ENCODE results near the gene BRSK2. TPM values are rescaled to one million over a fixed set of nuclear protein-coding genes. Genes with fewer than 3 reads are reported as not detected.

Gene BRSK2
- total RNA-seq, 1 donor from 2014 or later: 0.52 TPM

DNA sequence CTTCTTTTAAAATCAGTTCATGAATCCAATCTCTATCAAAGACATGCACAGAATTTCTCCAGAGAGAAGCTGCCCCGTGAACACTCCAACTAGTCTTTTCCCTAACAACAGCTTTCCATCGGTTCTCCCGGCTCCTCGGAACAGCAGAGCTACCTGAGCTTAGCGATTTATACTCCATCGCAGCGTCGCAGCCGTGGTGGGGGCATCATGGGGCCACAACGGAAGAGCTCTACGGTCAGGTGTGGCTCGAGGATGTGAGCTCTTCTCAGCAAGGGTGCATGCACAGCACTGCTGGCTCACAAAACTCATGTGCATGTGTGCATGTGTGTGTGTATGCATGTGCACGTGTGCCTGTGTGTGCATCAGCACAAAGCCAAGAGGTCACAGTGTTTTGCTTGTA lies 108.5 kb downstream of the BRSK2 start:
- Histone ChIP-seq H3K27me3 (ENCODE audit: low read depth) (no peaks in the 10 kb centered on the region), H3K4me3 (no peak overlapping the region), H3K36me3 (no peaks in the 10 kb centered on the region), H3K4me1 (peaks cover 57% of the 10 kb centered on the region), H3K27ac (replicated peaks) (no peak overlapping the region), H3K9me3 (replicated peaks) (no peaks in the 10 kb centered on the region)
- TF ChIP-seq, protein P1, sequence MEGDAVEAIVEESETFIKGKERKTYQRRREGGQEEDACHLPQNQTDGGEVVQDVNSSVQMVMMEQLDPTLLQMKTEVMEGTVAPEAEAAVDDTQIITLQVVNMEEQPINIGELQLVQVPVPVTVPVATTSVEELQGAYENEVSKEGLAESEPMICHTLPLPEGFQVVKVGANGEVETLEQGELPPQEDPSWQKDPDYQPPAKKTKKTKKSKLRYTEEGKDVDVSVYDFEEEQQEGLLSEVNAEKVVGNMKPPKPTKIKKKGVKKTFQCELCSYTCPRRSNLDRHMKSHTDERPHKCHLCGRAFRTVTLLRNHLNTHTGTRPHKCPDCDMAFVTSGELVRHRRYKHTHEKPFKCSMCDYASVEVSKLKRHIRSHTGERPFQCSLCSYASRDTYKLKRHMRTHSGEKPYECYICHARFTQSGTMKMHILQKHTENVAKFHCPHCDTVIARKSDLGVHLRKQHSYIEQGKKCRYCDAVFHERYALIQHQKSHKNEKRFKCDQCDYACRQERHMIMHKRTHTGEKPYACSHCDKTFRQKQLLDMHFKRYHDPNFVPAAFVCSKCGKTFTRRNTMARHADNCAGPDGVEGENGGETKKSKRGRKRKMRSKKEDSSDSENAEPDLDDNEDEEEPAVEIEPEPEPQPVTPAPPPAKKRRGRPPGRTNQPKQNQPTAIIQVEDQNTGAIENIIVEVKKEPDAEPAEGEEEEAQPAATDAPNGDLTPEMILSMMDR (IDR thresholded peaks at IDR 0.05; ENCODE audit: borderline replicate concordance): no peak
- no peak for DNase-seq
- intact Hi-C loops (cut with micrococcal nuclease): no loop called here

DNA sequence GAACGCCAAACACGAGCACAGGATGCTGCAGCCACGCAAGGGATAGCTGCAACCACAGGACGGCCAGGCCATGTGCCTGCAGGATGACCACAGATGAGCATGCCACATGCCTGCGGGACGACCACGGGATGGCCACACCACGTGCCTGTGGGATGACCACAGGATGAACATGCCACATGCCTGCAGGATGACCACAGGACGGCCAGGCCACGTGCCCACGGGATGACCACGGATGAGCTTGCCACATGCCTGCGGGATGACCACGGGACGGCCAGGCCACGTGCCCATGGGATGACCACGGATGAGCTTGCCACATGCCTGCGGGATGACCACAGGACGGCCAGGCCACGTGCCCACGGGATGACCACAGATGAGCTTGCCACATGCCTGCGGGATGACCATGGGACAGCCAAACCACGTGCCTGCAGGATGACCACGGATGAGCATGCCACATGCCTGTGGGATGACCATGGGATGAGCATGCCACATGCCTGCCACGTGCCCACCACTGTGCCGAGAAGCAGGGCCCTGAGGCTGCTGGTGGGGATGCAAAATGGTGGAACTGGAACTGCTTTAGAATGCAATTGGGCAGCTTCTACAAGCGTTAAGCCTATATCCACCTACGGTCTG lies 109.6 kb downstream of the BRSK2 start:
- no peak for DNase-seq
- TF ChIP-seq, protein P1 (IDR thresholded peaks at IDR 0.05; ENCODE audit: borderline replicate concordance): no peak
- no peaks in the 10 kb centered on the region for H3K27me3 ChIP-seq (ENCODE audit: low read depth)
- intact Hi-C loops (cut with micrococcal nuclease): no loop called here
- no peaks in the 10 kb centered on the region for H3K36me3 ChIP-seq
- H3K27ac ChIP-seq (replicated peaks): no peak overlapping the region
- peaks cover 62% of the 10 kb centered on the region for H3K4me1 ChIP-seq
- H3K4me3 ChIP-seq: no peak overlapping the region
- no peaks in the 10 kb centered on the region for H3K9me3 ChIP-seq (replicated peaks)

DNA sequence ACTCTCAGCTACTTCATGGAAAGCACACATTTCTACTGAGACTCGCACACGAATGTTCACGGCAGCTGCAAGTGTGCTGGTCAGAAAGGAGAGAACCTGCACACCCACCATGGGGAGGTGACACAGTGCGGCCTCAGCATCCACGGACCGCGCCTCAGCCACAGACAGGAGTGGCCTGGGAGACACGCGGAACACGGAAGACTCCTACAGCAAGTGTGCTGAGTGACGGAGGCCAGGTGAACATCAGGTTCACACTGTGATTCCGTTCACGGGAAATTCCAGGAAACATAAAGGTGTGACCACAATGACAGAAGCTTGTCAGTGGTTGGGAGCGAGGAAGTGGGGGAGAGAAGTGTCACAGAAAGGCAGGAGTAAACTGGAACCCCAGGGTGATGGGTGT lies 110.2 kb downstream of the BRSK2 start:
- peaks cover 67% of the 10 kb centered on the region for H3K4me1 ChIP-seq
- H3K36me3 ChIP-seq: no peaks in the 10 kb centered on the region
- intact Hi-C loops (cut with micrococcal nuclease): no loop called here
- TF ChIP-seq, protein P1 (IDR thresholded peaks at IDR 0.05; ENCODE audit: borderline replicate concordance): no peak
- no peak overlapping the region for H3K27ac ChIP-seq (replicated peaks)
- H3K27me3 ChIP-seq (ENCODE audit: low read depth): no peaks in the 10 kb centered on the region
- no peaks in the 10 kb centered on the region for H3K9me3 ChIP-seq (replicated peaks)
- no peak overlapping the region for H3K4me3 ChIP-seq
- no peak for DNase-seq

DNA sequence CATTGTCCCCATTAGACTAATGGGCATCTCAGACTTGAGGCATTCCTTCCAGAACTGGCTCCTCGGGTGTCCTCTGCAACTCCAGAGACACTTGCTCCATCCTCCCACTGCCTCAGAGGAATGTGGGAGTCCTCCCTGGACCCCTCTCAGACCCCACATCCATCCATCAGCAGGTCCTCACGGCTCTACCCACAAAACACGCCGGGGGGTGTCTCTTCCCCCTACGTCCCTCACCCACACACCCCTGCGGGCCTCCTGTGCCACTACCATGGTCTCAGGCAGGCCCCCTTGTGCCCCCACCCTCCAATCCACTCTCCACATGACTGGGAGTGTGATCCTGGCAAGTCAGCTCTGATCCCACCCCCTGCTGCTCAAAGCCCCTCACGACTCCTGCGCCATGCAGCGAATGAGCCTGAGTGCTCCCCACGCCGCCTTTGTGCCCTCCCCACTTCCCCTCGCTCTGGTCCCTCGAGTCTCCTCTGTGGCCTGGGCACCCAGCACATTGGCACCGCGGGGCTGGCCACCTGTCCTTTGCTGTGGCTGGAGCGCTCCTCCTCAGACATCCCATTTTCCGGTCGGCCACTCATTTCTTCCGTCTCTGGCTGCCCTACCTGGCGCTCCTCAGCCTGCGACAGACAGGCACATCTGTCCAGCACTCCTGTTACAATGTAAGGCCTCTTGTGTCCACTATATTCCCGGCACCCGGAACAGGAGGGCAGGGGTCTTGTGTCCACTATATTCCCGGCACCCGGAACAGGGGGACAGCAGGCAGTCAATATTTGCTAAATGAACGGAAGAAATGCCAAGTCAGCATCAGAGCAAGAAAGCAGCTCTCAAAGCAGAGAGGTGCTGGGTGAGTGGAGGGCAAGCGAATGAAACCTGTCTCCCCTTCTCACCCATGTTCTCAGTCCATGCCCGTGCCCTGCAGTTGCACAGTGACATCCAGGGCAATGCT lies 111.0 kb downstream of the BRSK2 start:
- H3K4me1 ChIP-seq: peaks cover 76% of the 10 kb centered on the region
- H3K27ac ChIP-seq (replicated peaks): peak overlapping the region; percentile 15
- TF ChIP-seq, protein P1 (IDR thresholded peaks at IDR 0.05; ENCODE audit: borderline replicate concordance): no peak
- intact Hi-C loops (cut with micrococcal nuclease): no loop called here
- no peaks in the 10 kb centered on the region for H3K27me3 ChIP-seq (ENCODE audit: low read depth)
- H3K4me3 ChIP-seq: no peak overlapping the region
- no peaks in the 10 kb centered on the region for H3K36me3 ChIP-seq
- peak; percentile 7 for DNase-seq
- no peaks in the 10 kb centered on the region for H3K9me3 ChIP-seq (replicated peaks)

DNA sequence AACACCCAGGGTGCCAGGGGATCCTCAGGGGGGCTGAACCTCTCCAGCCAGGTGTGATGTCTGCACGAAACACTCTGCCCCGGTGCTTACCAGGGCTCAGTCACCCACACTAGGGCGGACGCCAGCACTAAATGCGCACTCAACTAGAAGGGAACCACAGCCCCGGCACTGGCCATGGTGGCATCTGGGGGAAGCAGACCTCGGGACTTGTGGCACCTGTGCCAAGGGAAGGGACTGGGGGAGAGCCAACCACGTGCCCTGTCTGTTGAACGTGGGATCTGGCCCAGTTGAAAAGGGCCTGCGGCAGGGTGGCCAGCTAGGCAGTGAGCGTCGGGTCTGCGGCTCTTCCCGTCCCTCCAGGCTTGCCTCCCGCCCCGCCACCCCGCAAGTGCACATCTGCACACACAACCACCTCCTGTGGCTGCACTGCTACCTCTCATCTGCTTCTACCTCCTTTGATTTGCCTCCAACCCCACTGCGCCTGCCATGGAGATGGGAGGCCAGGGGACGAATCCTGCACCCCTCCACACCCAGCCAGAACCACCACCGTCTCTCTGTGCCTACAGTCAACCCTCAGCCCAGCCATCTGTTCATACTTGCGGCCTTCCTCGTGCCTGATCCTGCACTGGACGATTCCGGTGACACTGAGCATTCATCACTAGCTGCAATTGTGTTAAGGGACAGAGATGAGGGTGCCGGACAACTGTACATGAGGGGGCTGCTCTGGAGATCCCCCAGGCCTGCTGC lies 111.9 kb downstream of the BRSK2 start:
- H3K27me3 ChIP-seq (ENCODE audit: low read depth): no peaks in the 10 kb centered on the region
- H3K36me3 ChIP-seq: no peaks in the 10 kb centered on the region
- intact Hi-C loops (cut with micrococcal nuclease): no loop called here
- peak overlapping the region; percentile 15 for H3K27ac ChIP-seq (replicated peaks)
- no peaks in the 10 kb centered on the region for H3K9me3 ChIP-seq (replicated peaks)
- DNase-seq: peak; percentile 68
- TF ChIP-seq, protein P1 (IDR thresholded peaks at IDR 0.05; ENCODE audit: borderline replicate concordance): no peak
- no peak overlapping the region for H3K4me3 ChIP-seq
- H3K4me1 ChIP-seq: peaks cover 76% of the 10 kb centered on the region
